ENCODE results near the gene HSD11B2.

GRCh38 chr16:67383284-67383683 lies 47.6 kb upstream of the HSD11B2 start:
- TF ChIP-seq TARDBP (IDR thresholded peaks at IDR 0.05) (no peak), NFRKB (IDR thresholded peaks at IDR 0.05) (no peak)

Data from HEK293T (cell line).